HL-60 (cell line): ENCODE results near the gene ABLIM1.

Experiments used
- GABPA ChIP-seq: IDR thresholded peaks from 2 replicates; pipeline ENCODE4 v1.6.1; 2012; ENCODE audit warnings: low read depth
- POLR2AphosphoS5 ChIP-seq: IDR thresholded peaks from 2 replicates; pipeline ENCODE4 v1.6.1; 2012; ENCODE audit warnings: low read depth
- TF ChIP-seq, protein P1 (sequence below): IDR thresholded peaks from 2 replicates; pipeline ENCODE4 v1.6.1; 2012; ENCODE audit warnings: low read depth; ENCODE audit not compliant: insufficient replicate concordance
- TF ChIP-seq, protein P2 (sequence below): IDR thresholded peaks from one replicate; pipeline ENCODE4 v1.5.1; 2011; ENCODE audit warnings: low read length, control low read depth, inconsistent platforms; ENCODE audit not compliant: insufficient read depth

DNA sequence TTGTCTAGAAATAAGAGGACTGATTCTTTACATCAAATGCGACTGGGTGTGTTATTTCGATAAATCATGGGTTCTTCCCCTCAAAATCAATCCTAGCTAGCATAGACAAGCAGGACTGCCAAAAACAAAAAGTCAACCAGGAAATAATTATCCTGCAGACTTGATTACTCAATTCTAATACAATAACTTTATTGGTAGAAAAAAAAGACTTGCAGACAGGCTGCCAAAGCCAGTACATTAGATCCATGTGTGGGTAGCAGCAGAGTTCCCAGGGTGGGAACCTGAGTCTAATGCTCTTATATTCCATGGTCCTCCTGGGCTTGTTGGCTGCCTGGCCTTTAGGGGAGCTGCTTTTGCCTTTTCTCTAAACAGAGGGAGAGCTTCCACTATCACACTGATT lies 261.6 kb downstream of the ABLIM1 start:
- TF ChIP-seq, protein P1, sequence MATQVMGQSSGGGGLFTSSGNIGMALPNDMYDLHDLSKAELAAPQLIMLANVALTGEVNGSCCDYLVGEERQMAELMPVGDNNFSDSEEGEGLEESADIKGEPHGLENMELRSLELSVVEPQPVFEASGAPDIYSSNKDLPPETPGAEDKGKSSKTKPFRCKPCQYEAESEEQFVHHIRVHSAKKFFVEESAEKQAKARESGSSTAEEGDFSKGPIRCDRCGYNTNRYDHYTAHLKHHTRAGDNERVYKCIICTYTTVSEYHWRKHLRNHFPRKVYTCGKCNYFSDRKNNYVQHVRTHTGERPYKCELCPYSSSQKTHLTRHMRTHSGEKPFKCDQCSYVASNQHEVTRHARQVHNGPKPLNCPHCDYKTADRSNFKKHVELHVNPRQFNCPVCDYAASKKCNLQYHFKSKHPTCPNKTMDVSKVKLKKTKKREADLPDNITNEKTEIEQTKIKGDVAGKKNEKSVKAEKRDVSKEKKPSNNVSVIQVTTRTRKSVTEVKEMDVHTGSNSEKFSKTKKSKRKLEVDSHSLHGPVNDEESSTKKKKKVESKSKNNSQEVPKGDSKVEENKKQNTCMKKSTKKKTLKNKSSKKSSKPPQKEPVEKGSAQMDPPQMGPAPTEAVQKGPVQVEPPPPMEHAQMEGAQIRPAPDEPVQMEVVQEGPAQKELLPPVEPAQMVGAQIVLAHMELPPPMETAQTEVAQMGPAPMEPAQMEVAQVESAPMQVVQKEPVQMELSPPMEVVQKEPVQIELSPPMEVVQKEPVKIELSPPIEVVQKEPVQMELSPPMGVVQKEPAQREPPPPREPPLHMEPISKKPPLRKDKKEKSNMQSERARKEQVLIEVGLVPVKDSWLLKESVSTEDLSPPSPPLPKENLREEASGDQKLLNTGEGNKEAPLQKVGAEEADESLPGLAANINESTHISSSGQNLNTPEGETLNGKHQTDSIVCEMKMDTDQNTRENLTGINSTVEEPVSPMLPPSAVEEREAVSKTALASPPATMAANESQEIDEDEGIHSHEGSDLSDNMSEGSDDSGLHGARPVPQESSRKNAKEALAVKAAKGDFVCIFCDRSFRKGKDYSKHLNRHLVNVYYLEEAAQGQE: no peak
- TF ChIP-seq, protein P2, sequence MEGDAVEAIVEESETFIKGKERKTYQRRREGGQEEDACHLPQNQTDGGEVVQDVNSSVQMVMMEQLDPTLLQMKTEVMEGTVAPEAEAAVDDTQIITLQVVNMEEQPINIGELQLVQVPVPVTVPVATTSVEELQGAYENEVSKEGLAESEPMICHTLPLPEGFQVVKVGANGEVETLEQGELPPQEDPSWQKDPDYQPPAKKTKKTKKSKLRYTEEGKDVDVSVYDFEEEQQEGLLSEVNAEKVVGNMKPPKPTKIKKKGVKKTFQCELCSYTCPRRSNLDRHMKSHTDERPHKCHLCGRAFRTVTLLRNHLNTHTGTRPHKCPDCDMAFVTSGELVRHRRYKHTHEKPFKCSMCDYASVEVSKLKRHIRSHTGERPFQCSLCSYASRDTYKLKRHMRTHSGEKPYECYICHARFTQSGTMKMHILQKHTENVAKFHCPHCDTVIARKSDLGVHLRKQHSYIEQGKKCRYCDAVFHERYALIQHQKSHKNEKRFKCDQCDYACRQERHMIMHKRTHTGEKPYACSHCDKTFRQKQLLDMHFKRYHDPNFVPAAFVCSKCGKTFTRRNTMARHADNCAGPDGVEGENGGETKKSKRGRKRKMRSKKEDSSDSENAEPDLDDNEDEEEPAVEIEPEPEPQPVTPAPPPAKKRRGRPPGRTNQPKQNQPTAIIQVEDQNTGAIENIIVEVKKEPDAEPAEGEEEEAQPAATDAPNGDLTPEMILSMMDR: no peak
- TF ChIP-seq POLR2AphosphoS5 (no peak), GABPA (no peak)
